ENCODE data around the gene PRDX3.

GRCh38 chr10:119199231-119199992 is 20.8 kb upstream of the PRDX3 start:
- no peak for TF ChIP-seq GATA3 (IDR thresholded peaks at IDR 0.05; ENCODE audit: low read depth, low read length)
- TF ChIP-seq GATA2 (IDR thresholded peaks at IDR 0.05; ENCODE audit: low read depth, low read length): no peak

Measured in SH-SY5Y (cell line).